HG02840 (cell line): ENCODE measurements around the gene VKORC1L1.
"Not testable (repeated sequence)": the region's sequence is repeated elsewhere in the genome, so short reads cannot be mapped to it uniquely, and the experiment has no call there.

ENCODE experiments used
- ATAC-seq: cut with Tn5 transposase; IDR thresholded peaks from one replicate; pipeline ENCODE4 v1.9.1; 2021; ENCODE audit warnings: mild to moderate bottlenecking, moderate library complexity, moderate number of reproducible peaks; ENCODE audit not compliant: unreplicated experiment, low FRiP score

VKORC1L1 gene

GRCh38 chr7:65872776-65873581 lies at the start of gene VKORC1L1:
VKORC1L1 (plus strand) TSS chr7:65873074; CDS start chr7:65873372, 298 bp downstream.
- ATAC-seq: peak; percentile 79

GRCh38 chr7:65827366-65827765 lies 45.5 kb upstream of the VKORC1L1 start:
- ATAC-seq: no peak

GRCh38 chr7:65832281-65832680 lies 40.6 kb upstream of the VKORC1L1 start:
- no peak for ATAC-seq

- not testable (repeated sequence) for ATAC-seq
Measured at GRCh38 chr7:65836684-65837083, 36.2 kb upstream of the VKORC1L1 start.

- ATAC-seq: not testable (repeated sequence)
Measured at GRCh38 chr7:65837541-65837956, 35.3 kb upstream of the VKORC1L1 start.

GRCh38 chr7:65839846-65840245 lies 33.0 kb upstream of the VKORC1L1 start:
- no peak for ATAC-seq

GRCh38 chr7:65840446-65840845 lies 32.4 kb upstream of the VKORC1L1 start:
- ATAC-seq: no peak

GRCh38 chr7:65843616-65844015 lies 29.3 kb upstream of the VKORC1L1 start:
- not testable (repeated sequence) for ATAC-seq

- ATAC-seq: no peak
Measured at GRCh38 chr7:65846008-65846570, 26.8 kb upstream of the VKORC1L1 start.

GRCh38 chr7:65853426-65853825 lies 19.4 kb upstream of the VKORC1L1 start:
- ATAC-seq: not testable (repeated sequence)

- not testable (repeated sequence) for ATAC-seq
Measured at GRCh38 chr7:65853892-65854291, 19.0 kb upstream of the VKORC1L1 start.

GRCh38 chr7:65857321-65857894 lies 15.5 kb upstream of the VKORC1L1 start:
- ATAC-seq: not testable (repeated sequence)

- not testable (repeated sequence) for ATAC-seq
Measured at GRCh38 chr7:65858660-65859059, 14.2 kb upstream of the VKORC1L1 start.

- ATAC-seq: not testable (repeated sequence)
Measured at GRCh38 chr7:65866244-65866643, 6.6 kb upstream of the VKORC1L1 start.

- ATAC-seq: not testable (repeated sequence)
Measured at GRCh38 chr7:65867681-65868080, 5.2 kb upstream of the VKORC1L1 start.

GRCh38 chr7:65869312-65869711 lies 3.6 kb upstream of the VKORC1L1 start:
- ATAC-seq: not testable (repeated sequence)

- ATAC-seq: not testable (repeated sequence)
Measured at GRCh38 chr7:65871451-65871850, 1.4 kb upstream of the VKORC1L1 start.

GRCh38 chr7:65873582-65874193 lies 814 bp downstream of the VKORC1L1 start:
- peak; percentile 32 for ATAC-seq

GRCh38 chr7:65875715-65876114 lies 2.8 kb downstream of the VKORC1L1 start:
- ATAC-seq: not testable (repeated sequence)

- not testable (repeated sequence) for ATAC-seq
Measured at GRCh38 chr7:65879292-65880153, 6.6 kb downstream of the VKORC1L1 start.
